WTC11 (cell line): ENCODE measurements around the gene ADIPOQ. TPM values are rescaled to one million over a fixed set of nuclear protein-coding genes. Genes with fewer than 3 reads are reported as not detected.

ENCODE experiments used
- AFF4 ChIP-seq: sonication (generic); formaldehyde crosslinking; IDR thresholded peaks from 2 replicates; pipeline ENCODE4 v1.8.1; 2023; ENCODE audit warnings: mild to moderate bottlenecking, missing genetic modification reagents, borderline replicate concordance
- ATF2 ChIP-seq: sonication (generic); formaldehyde crosslinking; IDR thresholded peaks from 2 replicates; pipeline ENCODE4 v1.8.1; 2022; ENCODE audit warnings: low read depth, missing genetic modification reagents, borderline replicate concordance
- ATF3 ChIP-seq: sonication (generic); formaldehyde crosslinking; conservative IDR thresholded peaks from 2 replicates; pipeline ENCODE4 v1.8.1; 2022; ENCODE audit warnings: mild to moderate bottlenecking, missing genetic modification reagents
- CTCF ChIP-seq: fragments of 200-600 bp; IDR thresholded peaks from 2 replicates; pipeline ENCODE4 v1.8.0; 2022; ENCODE audit warnings: antibody characterized with exemption
- EMX1 ChIP-seq: fragments of 250-450 bp; sonication (Bioruptor Pico); IDR thresholded peaks from 2 replicates; pipeline ENCODE4 v1.8.0; 2021; ENCODE audit warnings: mild to moderate bottlenecking
- ERG ChIP-seq: fragments of 250-450 bp; sonication (Bioruptor Pico); IDR thresholded peaks from 2 replicates; pipeline ENCODE4 v1.8.0; 2021; ENCODE audit warnings: mild to moderate bottlenecking
- ETV6 ChIP-seq: sonication (generic); formaldehyde crosslinking; IDR thresholded peaks from 2 replicates; pipeline ENCODE4 v1.8.1; 2022; ENCODE audit warnings: mild to moderate bottlenecking, missing genetic modification reagents
- FOXP4 ChIP-seq: sonication (generic); formaldehyde crosslinking; IDR thresholded peaks from 2 replicates; pipeline ENCODE4 v1.8.0; 2022; ENCODE audit warnings: mild to moderate bottlenecking, missing genetic modification reagents
- HMGA2 ChIP-seq: fragments of 250-450 bp; sonication (Bioruptor Pico); IDR thresholded peaks from 2 replicates; pipeline ENCODE4 v1.4.0; 2021; ENCODE audit warnings: mild to moderate bottlenecking, moderate library complexity
- HMGXB4 ChIP-seq: sonication (generic); formaldehyde crosslinking; IDR thresholded peaks from 2 replicates; pipeline ENCODE4 v1.8.1; 2023; ENCODE audit warnings: mild to moderate bottlenecking, moderate library complexity, missing genetic modification reagents
- IRF1 ChIP-seq: sonication (generic); formaldehyde crosslinking; IDR thresholded peaks from 2 replicates; pipeline ENCODE4 v1.8.0; 2023; ENCODE audit warnings: missing genetic modification reagents
- MAX ChIP-seq: sonication (generic); formaldehyde crosslinking; IDR thresholded peaks from 2 replicates; pipeline ENCODE4 v1.8.0; 2022; ENCODE audit warnings: mild to moderate bottlenecking, missing genetic modification reagents
- MLX ChIP-seq: sonication (generic); formaldehyde crosslinking; IDR thresholded peaks from 2 replicates; pipeline ENCODE4 v1.8.1; 2023; ENCODE audit warnings: mild to moderate bottlenecking, missing genetic modification reagents, moderate library complexity
- OVOL2 ChIP-seq: fragments of 250-450 bp; sonication (Bioruptor Pico); IDR thresholded peaks from 2 replicates; pipeline ENCODE4 v1.9.0; 2021; ENCODE audit warnings: mild to moderate bottlenecking, borderline replicate concordance
- PRRX2 ChIP-seq: fragments of 250-450 bp; sonication (Bioruptor Pico); IDR thresholded peaks from 2 replicates; pipeline ENCODE4 v1.8.0; 2021; ENCODE audit warnings: mild to moderate bottlenecking
- SMAD4 ChIP-seq: sonication (generic); formaldehyde crosslinking; IDR thresholded peaks from 2 replicates; pipeline ENCODE4 v1.8.0; 2022; ENCODE audit warnings: mild to moderate bottlenecking, missing genetic modification reagents
- ZNF219 ChIP-seq: sonication (generic); formaldehyde crosslinking; IDR thresholded peaks from 2 replicates; pipeline ENCODE4 v1.8.0; 2023; ENCODE audit warnings: missing genetic modification reagents, mild to moderate bottlenecking, borderline replicate concordance
- ZNF281 ChIP-seq: sonication (generic); formaldehyde crosslinking; IDR thresholded peaks from 2 replicates; pipeline ENCODE4 v1.8.0; 2023; ENCODE audit warnings: mild to moderate bottlenecking, missing genetic modification reagents
- ZNF671 ChIP-seq: fragments of 250-450 bp; sonication (Bioruptor Pico); IDR thresholded peaks from 2 replicates; pipeline ENCODE4 v1.8.0; 2021; ENCODE audit warnings: mild to moderate bottlenecking
- total RNA-seq: library from RNA; stranded (reverse); gene quantifications from 3 replicates; pipeline ENCODE4 v1.2.3, GENCODE V29; 2021

The ADIPOQ gene
- total RNA-seq, 1 experiment from 2014 or later: not detected

- TF ChIP-seq FOXP4 (CRISPR knock-in tag) (peak; percentile 16; the same call in 1 of the 2 replicates), CTCF (no peak), MAX (CRISPR knock-in tag) (peak; percentile 87), EMX1 (no peak), SMAD4 (CRISPR knock-in tag) (no peak), OVOL2 (CRISPR knock-in tag) (no peak), ZNF281 (CRISPR knock-in tag) (peak; percentile 13; the same call in 1 of the 2 replicates), HMGA2 (CRISPR knock-in tag) (no peak), HMGXB4 (peak; percentile 82; the same call in 1 of the 2 replicates), ATF2 (CRISPR knock-in tag) (no peak), AFF4 (CRISPR knock-in tag) (peak; percentile 79; the same call in 1 of the 2 replicates), ZNF671 (no peak), ERG (no peak), PRRX2 (no peak), ZNF219 (CRISPR knock-in tag) (no peak), ETV6 (peak; percentile 92), IRF1 (CRISPR knock-in tag) (no peak; the same call in 1 of the 2 replicates), ATF3 (CRISPR knock-in tag) (no peak), MLX (no peak)
Observed at GRCh38 chr3:186806089-186807055, 36.1 kb upstream of the ADIPOQ start, which contains the start of gene RFC4 (continued).
